ENCODE data around the gene MT1X.

The MT1X gene

GRCh38 chr16:56683424-56684172, 1.3 kb downstream of the MT1X start:
- no peaks in the 10 kb centered on the region for H3K36me3 ChIP-seq (ENCODE audit: insufficient read depth, low read length)
- no peaks in the 10 kb centered on the region for H3K9me3 ChIP-seq (ENCODE audit: insufficient read depth, low read depth, low read length)
- peak overlapping the region; percentile 88 for H3K9ac ChIP-seq (ENCODE audit: low read depth, low read length, poor library complexity, severe bottlenecking)
- H2AFZ ChIP-seq (ENCODE audit: low read length): no peak overlapping the region
- H3F3A ChIP-seq (ENCODE audit: low read depth): no peaks in the 10 kb centered on the region
- H3K4me2 ChIP-seq (ENCODE audit: low read depth, low read length, poor library complexity, severe bottlenecking): peak overlapping the region; percentile 90
- H3K27me3 ChIP-seq (ENCODE audit: insufficient read depth, low read length, poor library complexity, severe bottlenecking): no peaks in the 10 kb centered on the region
- no peaks in the 10 kb centered on the region for H4K20me1 ChIP-seq (ENCODE audit: insufficient read depth, low read length, poor library complexity, severe bottlenecking)
- peak overlapping the region; percentile 79 for H3K4me3 ChIP-seq (ENCODE audit: low read length, poor library complexity, severe bottlenecking)
- TF ChIP-seq EZH2phosphoT487 (IDR thresholded peaks at IDR 0.05; ENCODE audit: borderline replicate concordance) (no peak), CTCF (conservative IDR thresholded peaks at IDR 0.05; ENCODE audit: low read length) (no peak)
- no peaks in the 10 kb centered on the region for H3K9me2 ChIP-seq (replicated peaks; ENCODE audit: low read depth, low read length)
- peaks cover 5% of the 10 kb centered on the region; the same call in 1 of the 2 replicates for H3K79me2 ChIP-seq (ENCODE audit: insufficient read depth, low read length)
- peaks cover 10% of the 10 kb centered on the region for H3K4me1 ChIP-seq (ENCODE audit: insufficient read depth, low read length, poor library complexity, severe bottlenecking)

- no peak overlapping the region for H3K4me3 ChIP-seq (ENCODE audit: low read length, poor library complexity, severe bottlenecking)
- no peaks in the 10 kb centered on the region for H3K27me3 ChIP-seq (ENCODE audit: insufficient read depth, low read length, poor library complexity, severe bottlenecking)
- no peak for TF ChIP-seq CTCF (conservative IDR thresholded peaks at IDR 0.05; ENCODE audit: low read length)
- no peak for TF ChIP-seq EZH2phosphoT487 (IDR thresholded peaks at IDR 0.05; ENCODE audit: borderline replicate concordance)
- H3K9me3 ChIP-seq (ENCODE audit: insufficient read depth, low read depth, low read length): no peaks in the 10 kb centered on the region
- peaks cover 5% of the 10 kb centered on the region; the same call in 1 of the 2 replicates for H3K79me2 ChIP-seq (ENCODE audit: insufficient read depth, low read length)
- H2AFZ ChIP-seq (ENCODE audit: low read length): no peak overlapping the region
- H4K20me1 ChIP-seq (ENCODE audit: insufficient read depth, low read length, poor library complexity, severe bottlenecking): no peaks in the 10 kb centered on the region
- H3K9ac ChIP-seq (ENCODE audit: low read depth, low read length, poor library complexity, severe bottlenecking): no peak overlapping the region
- H3K4me1 ChIP-seq (ENCODE audit: insufficient read depth, low read length, poor library complexity, severe bottlenecking): peaks cover 10% of the 10 kb centered on the region
- H3F3A ChIP-seq (ENCODE audit: low read depth): no peaks in the 10 kb centered on the region
- no peak overlapping the region for H3K4me2 ChIP-seq (ENCODE audit: low read depth, low read length, poor library complexity, severe bottlenecking)
- no peaks in the 10 kb centered on the region for H3K9me2 ChIP-seq (replicated peaks; ENCODE audit: low read depth, low read length)
- H3K36me3 ChIP-seq (ENCODE audit: insufficient read depth, low read length): no peaks in the 10 kb centered on the region
Observed at GRCh38 chr16:56684256-56684925, 2.1 kb downstream of the MT1X start.

- Histone ChIP-seq H3K4me2 (ENCODE audit: low read depth, low read length, poor library complexity, severe bottlenecking) (no peak overlapping the region), H2AFZ (ENCODE audit: low read length) (no peak overlapping the region), H3K4me1 (ENCODE audit: insufficient read depth, low read length, poor library complexity, severe bottlenecking) (peaks cover 10% of the 10 kb centered on the region), H3K27me3 (ENCODE audit: insufficient read depth, low read length, poor library complexity, severe bottlenecking) (no peaks in the 10 kb centered on the region), H3K9ac (ENCODE audit: low read depth, low read length, poor library complexity, severe bottlenecking) (no peak overlapping the region), H3K4me3 (ENCODE audit: low read length, poor library complexity, severe bottlenecking) (no peak overlapping the region), H3K9me2 (replicated peaks; ENCODE audit: low read depth, low read length) (no peaks in the 10 kb centered on the region), H3K9me3 (ENCODE audit: insufficient read depth, low read depth, low read length) (no peaks in the 10 kb centered on the region), H3K36me3 (ENCODE audit: insufficient read depth, low read length) (no peaks in the 10 kb centered on the region), H4K20me1 (ENCODE audit: insufficient read depth, low read length, poor library complexity, severe bottlenecking) (no peaks in the 10 kb centered on the region), H3F3A (ENCODE audit: low read depth) (no peaks in the 10 kb centered on the region), H3K79me2 (ENCODE audit: insufficient read depth, low read length) (peaks cover 5% of the 10 kb centered on the region; the same call in 1 of the 2 replicates)
- TF ChIP-seq EZH2phosphoT487 (IDR thresholded peaks at IDR 0.05; ENCODE audit: borderline replicate concordance): no peak
- TF ChIP-seq CTCF (conservative IDR thresholded peaks at IDR 0.05; ENCODE audit: low read length): no peak
Observed at GRCh38 chr16:56684926-56685590, 2.8 kb downstream of the MT1X start.
